Activated gamma-delta T cell (primary cell): ENCODE measurements around the gene IL31.
A peak's percentile ranks its signal among the peaks of the same experiment; 100 is the strongest.
"Not testable (repeated sequence)": the region's sequence is repeated elsewhere in the genome, so short reads cannot be mapped to it uniquely, and the experiment has no call there.

Experiments used
- DNase-seq: peaks from one replicate; lab custom pipeline; 2025; lab: John Stamatoyannopoulos, UW

The IL31 gene

DNA sequence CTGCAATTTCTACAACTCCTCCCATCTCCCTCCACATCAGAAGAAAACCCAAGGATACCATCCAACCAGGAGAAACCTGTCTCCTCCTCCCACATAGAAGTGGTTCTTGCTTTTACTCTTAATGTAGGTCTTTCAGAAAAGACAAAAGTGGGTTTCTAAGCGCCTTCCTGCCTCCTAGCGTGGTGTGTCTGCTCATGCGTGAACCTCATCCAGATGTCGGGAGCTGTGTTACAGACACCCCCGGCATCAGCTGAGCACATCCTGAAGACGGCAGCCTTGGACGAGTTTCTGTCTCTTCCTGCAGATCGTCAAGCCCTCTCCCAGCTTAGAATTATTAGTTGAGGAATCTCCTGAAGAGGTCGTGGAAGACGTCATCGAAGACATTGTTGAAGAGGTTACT is 18.4 kb upstream of the IL31 start:
- DNase-seq, result no peak

- DNase-seq, result no peak
Measured at GRCh38 chr12:122190842-122191668, 17.0 kb upstream of the IL31 start.

DNA sequence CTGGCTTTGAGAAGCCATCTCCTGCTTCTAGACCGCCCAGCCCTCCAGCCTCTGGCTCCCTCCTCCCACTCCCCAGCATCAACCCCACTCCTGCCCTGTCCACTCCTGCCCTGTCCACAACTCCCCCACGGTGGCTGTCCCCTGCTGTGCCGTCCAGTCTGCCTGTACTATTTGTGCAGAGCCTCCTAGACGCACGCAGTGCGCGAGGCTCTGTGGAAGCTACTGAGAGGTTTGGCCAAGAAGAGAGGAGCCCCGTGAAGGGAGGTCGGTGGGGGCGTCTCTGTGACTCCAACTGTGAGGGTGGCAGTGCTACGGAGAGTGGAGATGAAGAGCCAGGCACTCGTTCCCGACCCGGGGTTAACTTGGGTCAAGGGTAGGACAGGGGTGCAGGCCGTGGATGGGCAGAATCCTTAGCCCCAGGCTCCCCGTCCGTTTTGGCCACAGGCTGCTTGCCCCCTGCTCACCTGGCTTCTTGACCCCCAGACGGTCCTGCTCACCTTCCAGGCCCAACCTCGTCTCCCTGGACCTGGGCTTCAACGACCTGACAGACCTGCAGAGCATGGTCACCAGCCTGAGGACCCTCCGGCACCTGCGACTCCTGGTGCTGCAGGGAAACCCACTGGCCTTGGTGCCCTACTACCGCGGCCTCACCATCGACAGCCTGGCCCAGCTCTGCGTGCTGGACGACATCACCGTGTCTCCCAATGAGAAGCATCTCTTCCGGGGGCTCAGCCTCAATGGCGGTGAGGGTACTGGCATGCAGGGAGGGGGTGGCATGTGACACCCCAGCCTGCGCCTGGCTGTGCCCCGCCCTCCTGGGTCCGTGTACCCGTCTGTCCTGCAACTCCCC is 15.8 kb upstream of the IL31 start:
- DNase-seq, result no peak

GRCh38 chr12:122187466-122187865 is 13.4 kb upstream of the IL31 start:
- no peak for DNase-seq

DNA sequence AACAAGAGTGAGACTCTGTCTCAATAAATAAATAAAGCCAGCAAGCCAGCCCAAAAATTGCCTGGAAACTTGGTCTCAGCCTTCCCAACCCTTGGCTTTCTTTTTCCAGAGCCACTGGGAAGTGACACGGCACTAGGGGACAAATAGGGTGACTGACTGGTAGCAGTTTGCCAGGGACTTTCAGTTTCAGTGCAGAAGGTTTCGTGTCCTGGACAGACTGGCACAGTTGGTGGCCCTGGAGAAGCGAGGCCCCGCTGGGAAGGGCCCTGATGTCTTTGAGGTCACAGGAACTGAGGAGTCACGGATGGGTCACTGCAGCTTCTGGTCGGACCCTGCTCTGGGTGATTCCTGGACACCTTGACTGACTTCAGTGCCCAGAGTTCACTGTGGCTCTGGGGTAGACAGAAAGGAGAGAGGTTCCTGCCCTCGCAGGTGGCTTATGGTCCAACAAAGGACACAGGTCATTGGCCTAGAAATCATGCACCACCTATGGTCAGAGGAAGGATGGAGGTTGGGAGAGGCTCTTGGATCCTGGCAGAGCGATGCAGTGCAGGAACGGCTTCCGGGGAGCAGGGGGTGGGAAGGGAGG is 11.6 kb upstream of the IL31 start:
- DNase-seq, result no peak

DNA sequence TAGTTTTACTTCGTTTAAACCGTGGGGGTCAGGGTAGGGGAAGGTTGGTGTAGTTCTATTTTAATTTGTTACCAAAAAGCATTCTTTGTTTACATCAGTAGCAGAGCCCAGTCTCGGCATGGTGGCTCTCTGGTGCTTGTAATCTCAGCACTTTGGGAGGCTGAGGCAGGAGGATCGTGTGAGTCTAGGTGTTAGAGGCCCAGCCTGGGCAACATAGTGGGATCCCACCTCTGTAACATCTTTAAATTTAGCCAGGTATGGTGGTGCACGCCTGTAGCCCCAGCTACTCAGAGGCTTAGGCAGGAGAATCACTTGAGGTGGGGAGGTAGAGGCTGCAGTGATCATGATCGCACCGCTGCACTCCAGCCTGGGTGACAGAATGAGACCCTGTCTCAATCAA is 11.1 kb upstream of the IL31 start:
- no peak for DNase-seq

DNA sequence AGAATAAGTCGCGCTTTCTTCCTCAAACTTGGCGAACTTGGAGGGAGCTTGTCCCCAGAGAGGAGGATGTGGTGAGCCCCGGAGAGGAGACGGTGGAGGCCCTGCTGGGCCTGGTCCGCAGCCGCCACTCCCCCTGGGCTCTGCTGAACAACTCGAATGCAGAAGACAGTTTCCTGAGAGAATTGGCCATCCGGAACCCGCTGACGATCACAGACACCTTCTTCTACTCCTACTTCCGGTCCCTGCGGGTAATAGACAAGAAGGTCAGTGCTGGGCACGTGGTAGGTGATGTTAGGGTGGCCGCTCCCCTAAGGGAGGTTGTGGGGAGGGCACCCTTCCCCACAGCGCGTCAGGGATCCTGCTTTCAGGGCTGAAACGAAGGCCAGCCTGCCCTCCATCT is 10.5 kb upstream of the IL31 start:
- DNase-seq, result no peak

DNA sequence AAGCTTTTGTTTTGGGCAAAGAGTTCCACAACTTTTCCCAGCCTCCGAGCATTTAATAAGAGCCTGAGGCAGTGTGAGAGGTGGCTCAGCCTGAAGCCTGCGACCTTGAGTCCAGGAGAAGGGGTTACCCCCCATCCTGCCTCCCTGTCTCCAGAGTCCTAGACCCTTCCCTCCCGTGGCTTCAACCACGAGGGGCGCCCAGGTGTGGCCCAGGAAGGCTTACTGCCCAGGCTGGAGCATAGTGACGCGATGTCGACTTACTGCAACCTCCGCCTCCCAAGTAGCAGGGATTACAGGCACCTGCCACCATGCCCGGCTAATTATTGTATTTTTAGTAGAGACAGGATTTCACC is 9.5 kb upstream of the IL31 start:
- DNase-seq, result no peak

DNA sequence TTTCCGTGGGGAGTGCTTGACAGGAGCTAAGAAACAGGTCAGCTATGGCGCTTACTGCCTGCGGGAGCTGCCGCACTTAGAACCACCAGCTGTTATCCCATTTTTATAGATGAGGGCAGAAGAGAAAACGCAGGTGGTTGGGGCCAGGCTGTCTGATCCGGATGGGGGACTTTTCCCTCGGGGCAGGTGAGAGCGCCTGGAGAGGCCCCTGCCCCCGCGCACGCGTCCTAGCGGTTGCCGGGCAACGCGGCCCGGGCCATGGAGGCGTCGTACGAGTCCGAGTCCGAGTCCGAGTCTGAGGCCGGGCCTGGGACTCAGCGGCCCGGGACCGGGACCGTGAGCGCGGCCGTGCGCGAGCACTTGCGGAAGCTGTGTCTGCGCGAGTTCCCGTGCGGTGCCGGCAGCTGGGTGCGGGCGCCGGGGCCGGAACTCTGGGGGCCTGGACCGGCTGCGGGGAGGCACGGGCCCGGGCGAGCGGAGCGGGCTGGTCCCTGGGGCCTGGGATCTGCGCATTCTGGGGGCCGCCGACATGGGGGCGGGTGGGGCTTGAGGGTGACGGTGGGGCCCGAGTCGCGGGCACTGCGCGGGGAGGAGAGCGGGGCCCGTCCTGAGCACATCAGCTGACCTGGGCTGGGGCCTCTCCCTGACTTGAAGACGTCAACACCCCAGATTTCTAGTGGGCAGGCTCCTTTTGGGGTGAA is 9.0 kb upstream of the IL31 start, which contains the start of gene LRRC43:
Gene LRRC43, plus strand, starts transcription at position 237 of the 701 bp plus-strand sequence. Its CDS starts 22 bp downstream, at position 259.
- peak; percentile 28 for DNase-seq

- DNase-seq, result not testable (repeated sequence)
Measured at GRCh38 chr12:122176473-122176872, 2.5 kb upstream of the IL31 start.

- DNase-seq, result no peak
Measured at GRCh38 chr12:122172262-122172939, 1.6 kb downstream of the IL31 start.

DNA sequence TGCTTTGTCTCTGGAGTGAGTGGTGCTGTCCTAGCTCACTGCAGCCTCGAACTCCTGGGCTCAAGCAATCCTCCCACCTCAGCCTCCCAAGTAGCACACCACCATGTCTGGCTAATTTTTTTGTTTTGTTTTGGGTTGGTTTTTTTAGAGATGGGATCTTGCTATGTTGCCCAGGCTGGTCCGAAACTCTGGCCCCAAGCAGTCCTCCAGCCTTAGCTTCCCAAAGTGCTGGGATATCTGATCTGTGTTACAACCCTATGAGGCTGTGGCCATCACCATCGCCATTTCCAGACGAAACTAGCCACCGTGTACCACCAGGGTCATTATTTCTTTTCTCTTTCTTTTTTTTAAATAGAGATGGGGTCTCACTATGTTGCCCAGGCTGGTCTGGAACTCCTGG is 2.6 kb downstream of the IL31 start:
- no peak for DNase-seq

GRCh38 chr12:122168492-122168891 is 5.5 kb downstream of the IL31 start:
- no peak for DNase-seq

GRCh38 chr12:122167356-122167925 is 6.6 kb downstream of the IL31 start:
- DNase-seq, result no peak

GRCh38 chr12:122166422-122167349 is 7.3 kb downstream of the IL31 start:
- DNase-seq, result no peak

DNA sequence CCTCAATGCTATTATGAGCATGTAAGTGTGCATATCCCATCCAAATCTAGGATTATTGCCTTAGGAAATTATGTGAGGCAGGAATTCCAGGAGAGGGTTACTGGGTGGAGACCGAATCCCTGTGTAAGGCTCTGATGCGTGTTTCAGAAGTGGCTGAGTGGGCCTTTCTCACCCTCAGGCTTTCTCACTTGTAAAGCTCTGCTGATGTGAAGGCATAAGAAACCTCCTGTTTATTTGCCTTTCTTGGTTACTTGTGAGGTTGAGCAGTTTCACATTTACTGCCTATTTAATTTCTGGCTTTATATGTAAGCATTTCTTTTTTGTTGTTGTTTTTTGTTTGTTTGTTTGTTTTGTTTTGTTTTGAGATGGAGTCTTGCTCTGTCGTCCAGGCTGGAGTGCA is 11.0 kb downstream of the IL31 start:
- DNase-seq, result no peak

GRCh38 chr12:122161682-122162081 is 12.3 kb downstream of the IL31 start:
- no peak for DNase-seq

- DNase-seq, result no peak
Measured at GRCh38 chr12:122160761-122161160, 13.3 kb downstream of the IL31 start.

GRCh38 chr12:122159882-122160281 is 14.1 kb downstream of the IL31 start:
- DNase-seq, result no peak

DNA sequence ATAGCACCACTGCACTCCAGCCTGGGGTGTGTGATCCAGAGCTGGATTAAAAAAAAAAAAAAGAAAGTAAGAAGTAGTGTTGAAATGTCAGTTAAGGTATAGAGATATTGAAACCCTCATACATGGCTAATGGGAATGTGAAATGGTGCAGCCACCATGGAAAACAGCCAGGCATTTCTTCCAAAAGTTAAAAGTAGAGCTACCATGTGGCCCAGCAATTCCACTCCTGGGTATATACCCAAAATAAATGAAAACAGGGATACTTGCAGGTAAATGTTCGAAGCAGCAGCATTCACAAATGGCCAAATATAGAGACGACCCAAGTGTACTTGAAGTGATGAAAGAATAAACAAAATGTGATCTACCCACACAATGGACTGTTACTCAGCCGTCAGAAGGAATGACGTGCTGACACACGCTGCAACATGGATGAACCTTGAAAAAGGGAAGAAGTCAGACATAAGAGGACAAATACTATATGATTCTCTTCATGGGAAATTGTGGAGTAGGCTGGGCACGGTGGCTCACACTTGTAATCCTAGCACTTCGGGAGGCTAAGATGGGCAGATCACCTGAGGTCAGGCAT is 15.2 kb downstream of the IL31 start:
- no peak for DNase-seq
